B cell (primary cell): ENCODE measurements around the gene FAT3. TPM values are rescaled to one million over a fixed set of nuclear protein-coding genes. Genes with fewer than 3 reads are reported as not detected.

Experiments
- ATAC-seq: fragments of 200-7000 bp; cut with Tn5 transposase; one replicate; pipeline ENCODE4 v1.10.0; 2021; ENCODE audit warnings: low read depth, mild to moderate bottlenecking, moderate number of reproducible peaks, moderate library complexity
- CTCF ChIA-PET: fragments of 350-600 bp; sonication (Branson Sonifier 250); formaldehyde crosslinking; loops from one replicate; lab custom pipeline; 2021; ENCODE audit warnings: antibody characterized with exemption, inconsistent platforms; lab: Charles Lee
- POLR2A ChIA-PET: fragments of 350-600 bp; sonication (Branson Sonifier 250); formaldehyde crosslinking; loops from one replicate; lab custom pipeline; 2021; ENCODE audit warnings: antibody characterized with exemption; lab: Charles Lee
- DNase-seq: peaks from one replicate; pipeline ENCODE4 v3.0.0; 2013
- H2AFZ ChIP-seq: 2 replicates; pipeline ENCODE4 v1.6.1; 2012; ENCODE audit warnings: mild to moderate bottlenecking, low read depth, low read length; ENCODE audit not compliant: insufficient read depth, poor library complexity, severe bottlenecking
- H3K27ac ChIP-seq, 2 donors: 1 replicate in 1 of 2; 2 replicates in 1 of 2; pipeline ENCODE4 v1.5.1; 2012 to 2013; ENCODE audit warnings: low read length in 2 of 2, mild to moderate bottlenecking in 2 of 2, moderate library complexity in 1 of 2
- H3K27me3 ChIP-seq, 4 experiments: fragments of 200-600 bp in 1 of 4; sonication (generic) in 1 of 4; replicated peaks in 1 of 4; 1 replicate in 2 of 4; 2 replicates in 2 of 4; pipeline versions ENCODE4 v1.6.1 to v1.7.0; 2013 to 2016; ENCODE audit warnings: low read length in 3 of 4, mild to moderate bottlenecking in 2 of 4, mixed read lengths in 1 of 4, moderate library complexity in 1 of 4; ENCODE audit not compliant: insufficient read depth in 4 of 4, control insufficient read depth in 3 of 4; ENCODE audit errors: control extremely low read depth in 1 of 4
- H3K36me3 ChIP-seq, 2 experiments: replicated peaks in 1 of 2; 1 replicate in 1 of 2; 2 replicates in 1 of 2; pipeline versions ENCODE4 v1.6.1 to v1.7.1; 2013; ENCODE audit warnings: low read length in 1 of 2; ENCODE audit not compliant: insufficient read depth in 2 of 2, control insufficient read depth in 1 of 2; ENCODE audit errors: control extremely low read depth in 1 of 2, extremely low read depth in 1 of 2
- H3K4me1 ChIP-seq, 2 donors: fragments of 200-600 bp in 1 of 2; sonication (generic) in 1 of 2; 1 replicate in 1 of 2; 2 replicates in 1 of 2; pipeline versions ENCODE4 v1.5.1 to v1.6.1; 2013 to 2017; ENCODE audit warnings: low read length in 2 of 2; ENCODE audit not compliant: control insufficient read depth in 2 of 2, insufficient read depth in 2 of 2
- H3K4me2 ChIP-seq: replicated peaks from 2 replicates; pipeline ENCODE3; 2012; ENCODE audit warnings: mild to moderate bottlenecking, low read depth, low read length; ENCODE audit not compliant: poor library complexity, severe bottlenecking
- H3K4me3 ChIP-seq, 5 experiments: fragments of 200-600 bp in 1 of 5; sonication (generic) in 1 of 5; 1 replicate in 3 of 5; 2 replicates in 2 of 5; pipeline versions ENCODE4 v1.5.1 to v1.7.0; 2011 to 2016; ENCODE audit warnings: low read length in 4 of 5, mild to moderate bottlenecking in 4 of 5, low read depth in 2 of 5, control low read depth in 1 of 5, moderate library complexity in 1 of 5; ENCODE audit not compliant: insufficient read depth in 1 of 5; ENCODE audit errors: control extremely low read depth in 1 of 5, extremely low read depth in 1 of 5
- H3K79me2 ChIP-seq: fragments of 200-600 bp; sonication (generic); one replicate; pipeline ENCODE4 v1.6.0; 2016; ENCODE audit warnings: low read length; ENCODE audit not compliant: control insufficient read depth, insufficient read depth
- H3K9ac ChIP-seq: fragments of 200-600 bp; sonication (generic); 2 replicates; pipeline ENCODE4 v1.6.1; 2017; ENCODE audit warnings: mild to moderate bottlenecking, low read length, moderate library complexity
- H3K9me3 ChIP-seq, 3 donors: one replicate each; pipeline versions ENCODE4 v1.6.1 to v1.7.1; 2013; ENCODE audit warnings: low read length in 2 of 3; ENCODE audit not compliant: control insufficient read depth in 2 of 3, insufficient read depth in 1 of 3; ENCODE audit errors: control extremely low read depth in 1 of 3
- H4K20me1 ChIP-seq: 2 replicates; pipeline ENCODE4 v1.6.0; 2012; ENCODE audit warnings: mild to moderate bottlenecking, low read length; ENCODE audit not compliant: insufficient read depth, control insufficient read depth, poor library complexity, severe bottlenecking
- H3K27ac Mint-ChIP-seq: one replicate; pipeline ENCODE4 v1.8.0; 2021; ENCODE audit warnings: mixed read lengths
- H3K27me3 Mint-ChIP-seq: one replicate; pipeline ENCODE4 v1.8.0; 2021; ENCODE audit warnings: mixed read lengths
- H3K4me1 Mint-ChIP-seq: one replicate; pipeline ENCODE4 v1.8.0; 2021; ENCODE audit warnings: mixed read lengths
- H3K4me3 Mint-ChIP-seq: one replicate; pipeline ENCODE4 v1.8.0; 2021; ENCODE audit warnings: mixed read lengths
- H3K9me3 Mint-ChIP-seq: one replicate; pipeline ENCODE4 v1.8.0; 2022; ENCODE audit warnings: mixed read lengths; ENCODE audit not compliant: insufficient read depth
- CTCF ChIP-seq: fragments of 200-600 bp; IDR thresholded peaks from one replicate; pipeline ENCODE4 v1.8.0; 2022; ENCODE audit warnings: antibody characterized with exemption, mild to moderate bottlenecking
- EZH2 ChIP-seq: IDR thresholded peaks from 2 replicates; pipeline ENCODE4 v1.6.1; 2012; ENCODE audit warnings: borderline replicate concordance, low read depth, mild to moderate bottlenecking, moderate library complexity, low read length; ENCODE audit not compliant: insufficient read depth, poor library complexity, severe bottlenecking
- WGBS: methylation state at CpG from one replicate; pipeline ENCODE4 v1.1.5; 2013; ENCODE audit warnings: missing lambda C conversion rate; ENCODE audit not compliant: insufficient coverage; 5-methylcytosine and 5-hydroxymethylcytosine counted together
- intact Hi-C: fragments of 100-400 bp; cut with micrococcal nuclease; formaldehyde crosslinking; loops from one replicate; pipeline ENCODE4 v1.10.0; 2022
- polyA plus RNA-seq: library from polyadenylated mRNA; depleted of rRNA; stranded (reverse); fragments of >200 nt; gene quantifications from 2 replicates; pipeline ENCODE4 v1.2.3, GENCODE V29; 2012
- total RNA-seq, 2 donors: library from RNA; stranded (reverse); fragments of 120-200 nt in 1 of 2; gene quantifications; 1 replicate in 1 of 2; 2 replicates in 1 of 2; pipeline versions ENCODE4 v1.2.3 to v1.2.4, GENCODE V29; 2013 to 2022

Gene FAT3
- total and polyA plus RNA-seq, 2 donors (not counting 1 experiment from before 2014, with no cell fraction given): not detected

- CTCF ChIA-PET: no interaction called here
- no peak overlapping the region for H3K4me2 ChIP-seq
- H3K9ac ChIP-seq: no peak overlapping the region
- H3K79me2 ChIP-seq: no peaks in the 10 kb centered on the region
- no peak overlapping the region for H2AFZ ChIP-seq
- no peaks in the 10 kb centered on the region for H3K4me1 Mint-ChIP-seq
- no peaks in the 10 kb centered on the region for H3K36me3 ChIP-seq
- POLR2A ChIA-PET: no interaction called here
- no peaks in the 10 kb centered on the region for H3K27me3 ChIP-seq
- H3K9me3 ChIP-seq: peaks cover 0 to 6% (median 0%) of the 10 kb centered on the region in 3 donors
- H3K27ac ChIP-seq: no peak overlapping the region
- H4K20me1 ChIP-seq: no peaks in the 10 kb centered on the region
- H3K9me3 Mint-ChIP-seq: peaks cover 3% of the 10 kb centered on the region
- H3K4me3 ChIP-seq: no peak overlapping the region
- ATAC-seq: no peak
- no peak for DNase-seq
- no peak overlapping the region for H3K4me3 Mint-ChIP-seq
- no CpG with 5 or more reads among the region's 1 CpG for WGBS
- H3K4me1 ChIP-seq: no peaks in the 10 kb centered on the region
- intact Hi-C loops: no loop called here
- TF ChIP-seq CTCF (no peak), EZH2 (no peak)
- no peaks in the 10 kb centered on the region for H3K27me3 Mint-ChIP-seq
- H3K27ac Mint-ChIP-seq: no peak overlapping the region
These were observed 26.4 kb upstream of the FAT3 start for GRCh38 chr11:92198268-92198667.

- TF ChIP-seq CTCF (no peak), EZH2 (no peak)
- Histone ChIP-seq H3K9me3 (peaks cover 0 to 6% (median 0%) of the 10 kb centered on the region in 3 donors), H3K4me2 (no peak overlapping the region), H3K4me3 (no peak overlapping the region), H3K36me3 (no peaks in the 10 kb centered on the region), H3K9ac (no peak overlapping the region), H3K27me3 (no peaks in the 10 kb centered on the region), H3K27ac (no peak overlapping the region), H2AFZ (no peak overlapping the region), H4K20me1 (no peaks in the 10 kb centered on the region), H3K4me1 (no peaks in the 10 kb centered on the region), H3K79me2 (no peaks in the 10 kb centered on the region)
- intact Hi-C loops: no loop called here
- POLR2A ChIA-PET: no interaction called here
- CTCF ChIA-PET: no interaction called here
- Mint-ChIP-seq H3K27ac (no peak overlapping the region), H3K4me3 (no peak overlapping the region), H3K4me1 (no peaks in the 10 kb centered on the region), H3K9me3 (peaks cover 3% of the 10 kb centered on the region), H3K27me3 (no peaks in the 10 kb centered on the region)
- DNase-seq: no peak
- ATAC-seq: no peak
- 74% methylated on average over 3 of the region's 3 CpGs for WGBS
These were observed 24.6 kb upstream of the FAT3 start for GRCh38 chr11:92199991-92200390.
